Glomerular endothelial cell (primary cell): ENCODE data around the gene RBP7. TPM values are rescaled to one million over a fixed set of nuclear protein-coding genes. Genes with fewer than 3 reads are reported as not detected.

Experiments used
- DNase-seq: peaks from one replicate; pipeline ENCODE4 v3.0.0-alpha.2; 2011; ENCODE audit warnings: low read depth, low spot score; ENCODE audit errors: extremely low read depth
- total RNA-seq: library from RNA; depleted of rRNA; stranded (reverse); fragments of >200 nt; gene quantifications from 2 replicates; pipeline ENCODE4 v1.2.3, GENCODE V29; 2015

Gene RBP7
- total RNA-seq, 1 donor from 2014 or later = not detected

GRCh38 chr1:10064416-10065343 is 67.7 kb downstream of the RBP7 start:
- DNase-seq = no peak

GRCh38 chr1:10065344-10065685 is 68.3 kb downstream of the RBP7 start:
- no peak for DNase-seq

Other genes starting within 250 kb of the RBP7 start
- gene CLSTN1, start 173.3 kb upstream of the RBP7 start, total RNA-seq = 120 and 149 TPM in 2 replicates
- 58.3 and 69.6 TPM in 2 replicates for gene CTNNBIP1, start 87.0 kb upstream of the RBP7 start, total RNA-seq
- gene LZIC, start 53.8 kb upstream of the RBP7 start, total RNA-seq = 16.9 and 24.3 TPM in 2 replicates
- gene NMNAT1, start 53.8 kb upstream of the RBP7 start, total RNA-seq = 6.6 and 8.9 TPM in 2 replicates
- 41.8 and 52.5 TPM in 2 replicates for gene UBE4B, start 35.7 kb downstream of the RBP7 start, total RNA-seq
- 37.7 and 42.1 TPM in 2 replicates for gene KIF1B, start 213.3 kb downstream of the RBP7 start, total RNA-seq